ENCODE data around the gene CEACAM16.
"Not testable (repeated sequence)": the region's sequence is repeated elsewhere in the genome, so short reads cannot be mapped to it uniquely, and the experiment has no call there.

The CEACAM16 gene

DNA sequence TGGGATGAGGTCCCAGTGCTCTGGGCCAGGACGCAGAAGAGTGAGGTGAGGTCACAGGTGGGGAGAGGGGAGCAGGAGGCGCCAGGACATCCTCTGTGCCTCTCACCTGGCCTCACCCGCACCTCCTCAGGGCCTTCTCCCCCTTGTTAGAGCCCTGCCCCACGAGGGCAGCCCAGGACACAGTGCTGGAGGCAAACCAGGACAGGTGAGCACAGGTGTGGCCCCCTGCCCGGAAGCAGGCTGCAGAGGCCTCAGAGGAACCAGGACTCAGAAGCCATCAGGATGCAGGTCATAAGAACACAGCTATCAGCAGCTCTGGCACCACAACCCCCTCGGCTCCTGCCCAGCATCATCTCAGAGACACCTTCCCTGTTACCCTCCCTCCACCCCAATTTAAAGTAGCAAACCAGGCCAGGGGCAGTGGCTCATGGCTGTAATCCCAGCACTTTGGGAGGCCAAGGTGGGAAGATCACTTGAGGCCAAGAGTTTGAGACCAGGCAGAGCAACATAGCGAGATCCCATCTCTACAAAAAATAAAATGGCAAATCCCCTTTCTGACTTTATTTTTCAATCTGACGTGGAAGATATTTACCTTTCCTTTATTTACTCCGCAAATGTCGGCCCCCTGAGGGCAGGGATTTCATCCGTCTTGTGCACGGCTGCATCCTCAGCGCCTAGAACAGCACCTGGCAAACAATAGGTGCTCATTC lies at the start of gene CEACAM16:
TSS of gene CEACAM16 (plus strand) at position 660 of the 710 bp plus-strand sequence. CDS start 2,306 bp downstream, outside the sequence.
- FAIRE-seq (no peak), DNase-seq (ENCODE audit: insufficient read length, low spot score) (no peak)

DNA sequence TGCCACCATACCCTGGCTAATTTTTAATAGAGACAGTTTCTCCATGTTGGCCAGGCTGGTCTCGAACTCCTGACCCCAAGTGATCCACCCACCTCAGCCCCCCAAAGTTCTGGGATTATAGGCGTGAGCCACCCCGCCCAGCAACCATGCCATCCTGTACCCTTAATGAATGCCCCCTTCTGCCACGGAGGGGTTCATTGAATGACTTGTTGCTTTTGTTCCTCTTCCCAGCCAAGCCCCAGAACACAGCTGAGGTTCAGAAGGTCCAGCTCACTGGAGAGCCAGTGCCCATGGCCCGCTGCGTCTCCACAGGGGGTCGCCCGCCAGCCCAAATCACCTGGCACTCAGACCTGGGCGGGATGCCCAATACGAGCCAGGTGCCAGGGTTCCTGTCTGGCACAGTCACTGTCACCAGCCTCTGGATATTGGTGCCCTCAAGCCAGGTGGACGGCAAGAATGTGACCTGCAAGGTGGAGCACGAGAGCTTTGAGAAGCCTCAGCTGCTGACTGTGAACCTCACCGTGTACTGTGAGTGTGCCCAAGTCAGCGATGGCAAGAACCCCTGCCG lies 49.3 kb upstream of the CEACAM16 start:
- FAIRE-seq (no peak), DNase-seq (ENCODE audit: insufficient read length, low spot score) (no peak)

DNA sequence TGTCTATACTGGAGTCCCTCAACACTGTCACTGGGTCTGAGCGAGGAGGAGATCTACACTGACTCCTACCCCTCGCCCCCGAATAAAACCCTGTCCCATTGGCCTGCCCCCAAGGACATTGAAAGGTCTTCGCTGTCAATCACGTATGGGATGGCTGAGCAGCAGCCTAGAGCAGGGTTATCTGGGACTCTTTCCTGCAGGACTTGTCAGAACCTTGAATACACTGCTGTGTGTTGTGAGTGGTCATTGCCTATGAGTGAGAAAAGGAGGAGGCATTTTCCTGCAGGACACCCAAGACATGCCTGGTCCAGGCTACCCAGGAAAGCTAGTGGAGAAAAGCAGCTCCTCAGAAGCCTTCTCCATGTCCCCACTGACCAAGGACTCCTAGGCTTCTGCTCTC lies 45.6 kb upstream of the CEACAM16 start:
- FAIRE-seq, result no peak

DNA sequence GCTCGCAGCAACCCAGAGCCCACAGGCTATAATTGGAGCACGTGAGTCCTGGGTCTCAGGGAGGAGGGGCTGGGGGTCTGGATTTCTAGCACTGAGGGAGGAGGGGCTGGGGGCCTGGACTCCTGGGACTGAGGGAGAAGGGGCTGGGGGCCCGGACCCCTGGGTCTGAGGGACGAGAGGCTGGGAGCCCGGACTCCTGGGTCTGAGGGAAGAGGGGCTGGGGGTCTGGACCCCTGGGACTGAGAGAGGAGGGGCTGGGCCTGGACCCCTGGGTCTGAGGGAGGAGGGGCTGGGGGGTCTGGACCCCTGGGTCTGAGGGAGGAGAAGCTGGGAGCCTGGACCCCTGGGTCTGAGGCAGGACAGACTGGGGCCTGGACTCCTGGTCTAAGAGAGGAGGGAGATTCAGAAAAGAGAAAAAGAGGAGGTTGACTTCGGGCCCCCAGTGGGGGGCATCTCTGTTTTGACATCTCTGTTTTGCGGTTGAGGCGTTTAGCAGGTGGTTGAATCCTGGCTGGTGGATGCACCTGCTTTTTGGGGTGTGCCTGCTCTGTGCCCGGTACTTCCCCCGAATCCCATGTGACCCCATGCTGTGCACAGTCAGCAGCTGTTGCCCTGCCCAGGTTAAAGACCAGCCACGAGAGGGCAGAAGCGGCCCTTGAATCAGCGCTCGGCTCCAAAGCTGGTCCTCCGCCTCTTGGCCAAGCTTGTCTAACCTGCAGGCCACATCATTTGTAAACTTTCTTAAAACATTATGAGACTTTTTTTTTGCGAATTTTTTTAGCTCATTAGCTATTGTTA lies 44.8 kb upstream of the CEACAM16 start:
- FAIRE-seq (peak; percentile 66), DNase-seq (ENCODE audit: insufficient read length, low spot score) (peak; percentile 75)

More for the DNA sequence above, 45.6 kb upstream of the CEACAM16 start:
- DNase-seq (ENCODE audit: insufficient read length, low spot score), result no peak

GRCh38 chr19:44657211-44657921 lies 41.6 kb upstream of the CEACAM16 start:
- peak; percentile 65 for DNase-seq (ENCODE audit: insufficient read length, low spot score)
- peak; percentile 72 for FAIRE-seq

DNA sequence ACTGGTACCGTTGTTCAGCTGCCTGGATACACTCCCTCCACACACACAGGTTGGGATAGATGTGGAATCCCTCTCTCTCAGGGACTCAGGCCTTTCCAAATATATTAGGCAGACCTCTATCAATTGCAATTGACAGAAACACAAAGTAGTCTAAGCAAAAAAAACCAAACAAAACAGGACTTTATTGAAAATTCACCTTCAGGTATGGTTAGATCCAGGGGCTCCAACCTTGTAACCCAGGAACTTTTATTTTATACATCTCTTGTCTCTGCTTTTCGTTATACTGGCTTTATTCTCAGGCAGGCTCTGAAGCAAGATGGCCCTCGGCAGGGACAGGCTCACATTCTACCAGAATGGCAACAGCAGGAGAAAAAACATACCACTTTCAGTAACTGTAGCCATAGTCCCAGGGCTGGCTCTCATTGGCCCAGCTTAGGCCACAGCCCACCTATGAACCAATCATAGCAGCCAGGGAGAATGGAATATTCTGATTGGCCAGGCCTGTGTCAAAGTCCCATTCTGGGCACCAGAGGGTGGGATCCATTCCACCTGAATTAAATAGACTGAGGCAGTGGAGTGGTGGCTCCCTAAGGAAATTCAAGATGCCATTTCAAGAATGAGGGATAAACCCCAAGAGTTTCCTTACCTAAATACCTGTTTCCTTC lies 40.8 kb upstream of the CEACAM16 start:
- no peak for FAIRE-seq
- no peak for DNase-seq (ENCODE audit: insufficient read length, low spot score)

DNA sequence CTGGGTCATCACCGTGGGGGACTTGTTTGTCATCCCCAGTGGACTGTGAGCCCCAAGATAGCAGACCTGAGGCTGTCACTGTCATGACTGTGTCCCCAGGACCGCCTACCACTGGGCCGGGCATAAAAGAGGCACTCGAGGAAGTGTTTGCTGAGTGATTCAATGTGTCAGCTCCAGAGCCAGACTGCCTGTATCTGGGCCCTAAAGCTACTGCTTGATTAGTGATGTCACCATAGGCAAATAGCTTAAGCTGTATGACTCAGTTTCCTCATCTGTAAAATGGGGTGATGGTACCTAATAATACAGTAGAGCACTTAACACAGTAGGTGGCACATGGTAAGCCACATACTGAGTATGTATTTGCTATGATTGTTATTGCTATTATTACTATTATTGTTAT lies 38.9 kb upstream of the CEACAM16 start:
- no peak for DNase-seq (ENCODE audit: insufficient read length, low spot score)
- no peak for FAIRE-seq

DNA sequence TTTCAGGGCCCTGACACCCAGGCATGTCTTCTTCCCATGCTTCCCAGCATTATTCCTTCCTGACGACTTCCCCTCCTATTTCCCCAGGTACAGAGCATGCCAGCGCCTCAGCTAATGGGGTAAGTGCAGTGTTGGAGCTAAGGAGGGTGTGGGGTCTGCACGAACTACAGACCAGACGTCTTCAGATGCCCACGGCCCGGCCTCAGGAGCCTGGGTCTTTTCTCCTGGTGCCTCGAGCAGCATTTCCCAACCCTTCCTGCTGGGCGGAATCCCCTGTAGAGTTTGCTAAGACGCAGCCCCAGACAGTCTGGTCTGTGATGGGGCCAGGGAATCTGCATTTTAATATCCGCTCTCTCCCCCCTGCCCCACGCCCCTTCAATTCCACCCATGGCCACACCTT lies 37.7 kb upstream of the CEACAM16 start:
- DNase-seq (ENCODE audit: insufficient read length, low spot score) (no peak), FAIRE-seq (no peak)

- FAIRE-seq (no peak), DNase-seq (ENCODE audit: insufficient read length, low spot score) (no peak)
These were observed 37.0 kb upstream of the CEACAM16 start for GRCh38 chr19:44661904-44662303.

DNA sequence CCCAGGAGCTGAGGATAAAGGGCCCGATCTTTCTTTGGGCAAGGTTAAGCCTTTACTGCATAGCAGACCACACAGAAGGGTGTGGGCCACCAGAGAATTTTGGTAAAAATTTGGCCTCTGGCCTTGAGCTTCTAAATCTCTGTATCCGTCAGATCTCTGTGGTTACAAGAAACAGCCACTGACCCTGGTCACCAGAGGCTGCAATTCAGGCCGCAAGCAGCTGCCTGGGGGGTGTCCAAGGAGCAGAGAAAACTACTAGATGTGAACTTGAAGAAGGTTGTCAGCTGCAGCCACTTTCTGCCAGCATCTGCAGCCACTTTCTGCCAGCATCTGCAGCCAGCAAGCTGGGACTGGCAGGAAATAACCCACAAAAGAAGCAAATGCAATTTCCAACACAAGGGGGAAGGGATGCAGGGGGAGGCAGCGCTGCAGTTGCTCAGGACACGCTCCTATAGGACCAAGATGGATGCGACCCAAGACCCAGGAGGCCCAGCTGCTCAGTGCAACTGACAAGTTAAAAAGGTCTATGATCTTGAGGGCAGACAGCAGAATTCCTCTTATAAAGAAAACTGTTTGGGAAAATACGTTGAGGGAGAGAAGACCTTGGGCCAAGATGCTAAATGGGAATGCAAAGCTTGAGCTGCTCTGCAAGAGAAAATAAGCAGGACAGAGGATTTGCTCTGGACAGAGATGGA lies 36.1 kb upstream of the CEACAM16 start:
- no peak for FAIRE-seq
- DNase-seq (ENCODE audit: insufficient read length, low spot score), result no peak

DNA sequence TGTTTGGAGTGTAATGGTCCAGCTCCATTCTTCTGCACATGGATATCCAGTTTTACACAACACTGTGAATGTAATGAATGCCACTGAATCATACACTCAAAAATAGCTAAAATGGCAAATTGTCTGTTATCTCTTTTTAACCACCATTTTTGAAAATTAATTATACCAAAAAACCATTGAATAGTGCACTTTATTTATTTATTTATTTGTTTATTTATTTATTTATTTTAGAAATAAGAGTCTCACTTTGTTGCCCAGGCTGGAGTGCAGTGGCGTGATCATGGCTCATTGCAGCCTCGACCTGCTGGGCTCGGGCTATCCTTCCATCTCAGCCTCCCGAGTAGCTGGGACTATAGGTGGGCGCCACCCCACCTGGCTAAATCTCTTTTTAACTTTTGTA lies 35.0 kb upstream of the CEACAM16 start:
- FAIRE-seq (no peak), DNase-seq (ENCODE audit: insufficient read length, low spot score) (no peak)

- FAIRE-seq, result no peak
- no peak for DNase-seq (ENCODE audit: insufficient read length, low spot score)
These were observed 34.0 kb upstream of the CEACAM16 start for GRCh38 chr19:44664976-44665375.

DNA sequence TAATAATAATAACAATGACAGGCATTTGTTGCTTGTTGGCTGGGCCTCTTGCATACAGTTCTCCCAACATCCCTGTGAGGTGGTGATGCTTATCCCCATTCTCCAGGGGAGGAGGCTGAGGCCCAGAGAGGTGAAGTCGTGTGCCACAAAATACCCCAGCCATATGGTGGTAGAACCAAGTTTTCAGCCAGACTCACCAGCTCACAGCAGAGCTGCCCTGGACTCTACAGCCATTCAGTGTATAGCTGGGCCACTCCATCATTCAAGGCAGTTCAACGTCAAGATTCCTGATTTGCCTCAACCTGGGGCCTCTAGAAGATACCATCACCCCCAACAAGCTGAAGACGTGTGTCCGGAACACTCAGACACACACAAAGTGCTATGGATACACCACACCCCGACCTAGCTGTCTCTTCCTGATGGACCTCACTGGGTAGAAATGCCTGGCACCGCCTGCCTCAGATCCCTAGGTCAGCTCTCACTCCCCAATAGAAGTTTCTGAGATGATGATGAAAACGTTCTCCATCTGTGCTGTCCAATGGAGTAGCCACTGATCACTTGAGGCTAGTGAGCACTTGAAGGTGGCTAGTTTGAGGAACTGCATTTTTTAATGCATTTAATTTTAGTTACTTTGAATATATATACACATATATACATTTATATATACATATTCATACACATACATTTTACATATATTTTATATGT lies 31.9 kb upstream of the CEACAM16 start:
- FAIRE-seq, result no peak
- DNase-seq (ENCODE audit: insufficient read length, low spot score), result no peak

DNA sequence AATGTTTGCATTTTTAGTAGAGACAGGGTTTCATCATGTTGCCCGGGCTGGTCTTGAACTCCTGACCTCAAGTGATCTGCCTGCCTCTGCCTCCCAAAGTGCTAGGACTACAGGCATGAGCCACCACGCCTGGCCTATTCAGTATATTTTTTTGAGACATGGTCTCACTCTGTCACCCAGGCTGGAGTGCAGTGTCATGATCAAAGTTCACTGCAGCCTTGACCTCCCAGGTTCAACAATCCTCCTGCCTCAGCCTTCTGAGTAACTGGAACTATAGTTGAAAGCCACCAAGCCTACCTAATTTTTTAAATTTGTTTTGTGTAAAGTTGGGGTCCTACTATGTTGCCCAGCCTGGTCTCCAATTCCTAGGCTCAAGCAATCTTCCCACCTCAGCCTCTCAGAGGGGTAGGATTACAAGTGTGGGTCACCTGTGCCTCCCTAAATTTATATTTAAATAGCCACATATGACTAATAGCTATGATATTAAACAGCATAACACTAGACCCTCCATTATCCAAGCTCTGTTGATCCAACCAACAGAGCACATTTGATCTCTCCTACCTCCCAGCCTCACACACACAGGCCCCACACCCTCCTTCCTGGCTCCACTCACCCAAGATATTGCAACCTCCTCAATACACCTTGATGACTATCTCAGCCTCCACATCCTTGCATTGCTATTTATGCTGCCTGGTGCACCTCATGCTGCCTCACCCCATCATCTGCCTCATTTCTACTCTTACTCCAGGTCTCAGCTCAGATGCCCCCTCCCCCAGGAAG lies 29.8 kb upstream of the CEACAM16 start:
- FAIRE-seq (no peak), DNase-seq (ENCODE audit: insufficient read length, low spot score) (no peak)

DNA sequence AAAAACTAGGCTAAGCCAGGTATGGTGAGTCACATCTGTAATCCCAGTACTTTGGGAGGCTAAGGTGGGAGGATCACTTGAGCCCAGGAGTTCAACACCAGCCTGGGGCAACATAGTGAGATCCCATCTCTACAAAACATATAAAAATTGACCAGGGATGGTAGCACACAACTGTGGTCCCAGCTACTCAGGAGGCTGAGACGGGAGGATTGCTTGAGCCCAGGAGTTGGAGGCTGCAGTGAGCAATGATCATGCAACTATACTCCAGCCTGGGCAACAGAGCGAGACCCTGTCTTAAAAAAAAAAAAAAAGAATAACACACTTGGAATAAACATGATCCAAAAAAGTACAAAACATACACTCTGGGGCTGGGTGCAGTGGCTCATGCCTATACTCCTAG lies 28.9 kb upstream of the CEACAM16 start:
- FAIRE-seq; DNase-seq (ENCODE audit: insufficient read length, low spot score): not testable (repeated sequence)

DNA sequence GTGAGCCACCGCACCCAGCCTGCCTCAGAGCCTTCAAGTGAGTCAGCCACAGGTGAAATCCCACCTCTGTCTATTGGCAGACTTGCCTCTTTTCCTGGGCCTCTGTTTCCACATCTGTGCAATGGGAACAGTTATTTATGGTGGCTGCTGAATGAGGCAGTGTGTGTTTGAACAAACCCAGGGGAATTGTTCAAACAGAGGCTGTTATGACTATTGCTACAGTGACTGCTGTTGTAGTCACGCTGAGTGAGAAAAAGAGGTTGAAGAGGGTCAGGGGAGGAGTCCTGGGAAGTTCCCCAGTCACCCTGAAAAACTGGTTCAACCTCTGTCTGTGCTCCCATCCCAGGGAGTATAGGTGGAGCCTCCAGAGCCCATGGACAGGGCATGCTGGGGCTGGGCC lies 27.6 kb upstream of the CEACAM16 start, which contains the start of gene CEACAM19:
TSS of gene CEACAM19 (plus strand) at position 83 of the 400 bp plus-strand sequence. CDS start 450 bp downstream, outside the sequence.
- FAIRE-seq (no peak), DNase-seq (ENCODE audit: insufficient read length, low spot score) (no peak)

- FAIRE-seq (no peak), DNase-seq (ENCODE audit: insufficient read length, low spot score) (no peak)
These were observed 26.7 kb upstream of the CEACAM16 start for GRCh38 chr19:44672226-44672625.

- DNase-seq (ENCODE audit: insufficient read length, low spot score), result no peak
- FAIRE-seq, result no peak
These were observed 25.4 kb upstream of the CEACAM16 start for GRCh38 chr19:44673510-44673909.
